ENCODE results near the gene ASPRV1.
"Not testable (repeated sequence)": the region's sequence is repeated elsewhere in the genome, so short reads cannot be mapped to it uniquely, and the experiment has no call there.

ASPRV1 gene

GRCh38 chr2:69959425-69959824 is 2.0 kb downstream of the ASPRV1 start:
- DNase-seq: no peak

- no peak for DNase-seq
These were observed 3.0 kb downstream of the ASPRV1 start for GRCh38 chr2:69958480-69958879.

GRCh38 chr2:69957965-69958364 is 3.5 kb downstream of the ASPRV1 start:
- DNase-seq: no peak

- DNase-seq: no peak
These were observed 4.9 kb downstream of the ASPRV1 start for GRCh38 chr2:69956475-69956979.

- no peak for DNase-seq
These were observed 6.4 kb downstream of the ASPRV1 start for GRCh38 chr2:69955029-69955428.

- no peak for DNase-seq
These were observed 7.3 kb downstream of the ASPRV1 start for GRCh38 chr2:69954084-69954483.

- no peak for DNase-seq
These were observed 8.9 kb downstream of the ASPRV1 start for GRCh38 chr2:69952336-69953115.

GRCh38 chr2:69950671-69951070 is 10.8 kb downstream of the ASPRV1 start:
- DNase-seq: not testable (repeated sequence)

GRCh38 chr2:69950241-69950640 is 11.2 kb downstream of the ASPRV1 start:
- DNase-seq: no peak

GRCh38 chr2:69948963-69949645 is 12.3 kb downstream of the ASPRV1 start:
- no peak for DNase-seq

- DNase-seq: no peak
These were observed 13.1 kb downstream of the ASPRV1 start for GRCh38 chr2:69948032-69948962.

GRCh38 chr2:69947325-69947931 is 14.0 kb downstream of the ASPRV1 start:
- DNase-seq: no peak

GRCh38 chr2:69946351-69947324 is 14.8 kb downstream of the ASPRV1 start:
- DNase-seq: no peak

- DNase-seq: no peak
These were observed 15.5 kb downstream of the ASPRV1 start for GRCh38 chr2:69945941-69946340.

- no peak for DNase-seq
These were observed 16.0 kb downstream of the ASPRV1 start for GRCh38 chr2:69945441-69945840.

- no peak for DNase-seq
These were observed 16.7 kb downstream of the ASPRV1 start for GRCh38 chr2:69944756-69945155.

- DNase-seq: no peak
These were observed 17.4 kb downstream of the ASPRV1 start for GRCh38 chr2:69943843-69944525.

- no peak for DNase-seq
These were observed 18.2 kb downstream of the ASPRV1 start for GRCh38 chr2:69943000-69943842.

- DNase-seq: no peak
These were observed 20.7 kb downstream of the ASPRV1 start for GRCh38 chr2:69940691-69941090.

GRCh38 chr2:69939722-69940121 is 21.7 kb downstream of the ASPRV1 start:
- DNase-seq: no peak
